A549 (cell line): Measurements from ENCODE around the gene SLC25A19. TPM values are rescaled to one million over a fixed set of nuclear protein-coding genes. Genes with fewer than 3 reads are reported as not detected.

Experiments
- ATAC-seq, 2 experiments: fragments of 200-7000 bp in 1 of 2; fragments of >200 bp in 1 of 2; cut with Nextera tagmentation in 1 of 2; cut with Tn5 transposase in 1 of 2; 3 replicates each; pipeline versions ENCODE4 v1.8.0 to v1.9.1; 2018 to 2020; ENCODE audit warnings: mild to moderate bottlenecking in 1 of 2, moderate library complexity in 1 of 2
- CTCF ChIA-PET: fragments of 300-600 bp; sonication (Branson Sonifier 250); formaldehyde crosslinking; extraction: SDS; loops from one replicate; lab custom pipeline; 2021; ENCODE audit warnings: antibody characterized with exemption, inconsistent platforms; lab: Yijun Ruan, JAX
- POLR2A ChIA-PET: fragments of 350-600 bp; formaldehyde crosslinking; extraction: SDS; loops from one replicate; lab custom pipeline; 2021; ENCODE audit warnings: antibody characterized with exemption, inconsistent platforms; lab: Yijun Ruan, JAX
- DNase-seq, 2 experiments: peaks; one replicate each; pipeline versions ENCODE4 v3.0.0 to v3.0.0-alpha.2; 2011 to 2016; ENCODE audit warnings: low read depth in 1 of 2, low spot score in 1 of 2
- FAIRE-seq: peaks from 2 replicates; lab custom pipeline; 2011; peaks lifted over from hg19 to GRCh38; lab: Jason Lieb, UNC
- H3K27ac ChIP-seq, 2 experiments: fragments of >200 bp; sonication (Bioruptor Twin); formaldehyde crosslinking; 3 replicates each; pipeline ENCODE4 v1.5.1; 2016 to 2017
- H3K4me1 ChIP-seq: fragments of >200 bp; sonication (Bioruptor Twin); formaldehyde crosslinking; 3 replicates; pipeline ENCODE4 v1.6.1; 2016
- H3K4me2 ChIP-seq: fragments of >200 bp; sonication (Bioruptor Twin); formaldehyde crosslinking; 3 replicates; pipeline ENCODE4 v1.6.1; 2016
- H3K4me3 ChIP-seq: fragments of >200 bp; sonication (Bioruptor Twin); formaldehyde crosslinking; 3 replicates; pipeline ENCODE4 v1.5.1; 2016
- H3K9me3 ChIP-seq: fragments of >200 bp; sonication (Bioruptor Twin); formaldehyde crosslinking; 3 replicates; pipeline ENCODE4 v1.6.1; 2016
- BHLHE40 ChIP-seq: IDR thresholded peaks from 2 replicates; pipeline ENCODE4 v1.6.1; 2012; ENCODE audit warnings: low read depth, low read length, inconsistent platforms
- CBX8 ChIP-seq: fragments of 200-600 bp; sonication (generic); IDR thresholded peaks from 2 replicates; pipeline ENCODE4 v1.6.1; 2016
- CEBPB ChIP-seq, 2 experiments: fragments of >200 bp in 1 of 2; sonication (Bioruptor Twin) in 1 of 2; formaldehyde crosslinking in 1 of 2; IDR thresholded peaks; 2 replicates each; pipeline ENCODE4 v1.6.1; 2012 to 2016
- FOXS1 ChIP-seq: fragments of 250-450 bp; sonication (Bioruptor Pico); IDR thresholded peaks from 2 replicates; pipeline ENCODE4 v1.5.0; 2020; ENCODE audit warnings: mild to moderate bottlenecking, moderate library complexity
- HDAC2 ChIP-seq: fragments of 200-600 bp; sonication (generic); IDR thresholded peaks from 2 replicates; pipeline ENCODE4 v1.6.1; 2016
- HEYL ChIP-seq: fragments of 250-450 bp; sonication (Bioruptor Pico); IDR thresholded peaks from 2 replicates; pipeline ENCODE4 v1.8.0; 2021; ENCODE audit warnings: mild to moderate bottlenecking, moderate library complexity
- HOXB13 ChIP-seq: fragments of 250-450 bp; sonication (Bioruptor Pico); IDR thresholded peaks from 2 replicates; pipeline ENCODE4 v1.5.0; 2020; ENCODE audit warnings: low read depth, mild to moderate bottlenecking, moderate library complexity
- KDM1A ChIP-seq: fragments of 200-600 bp; sonication (generic); IDR thresholded peaks from 2 replicates; pipeline ENCODE4 v1.6.1; 2016; ENCODE audit warnings: low read depth, mild to moderate bottlenecking
- MAFK ChIP-seq: fragments of 450-650 bp; IDR thresholded peaks from 2 replicates; pipeline ENCODE4 v1.6.1; 2014; ENCODE audit not compliant: partially characterized antibody
- NPAS2 ChIP-seq: fragments of 250-450 bp; sonication (Bioruptor Pico); IDR thresholded peaks from 2 replicates; pipeline ENCODE4 v1.8.0; 2022; ENCODE audit warnings: mild to moderate bottlenecking, moderate library complexity, borderline replicate concordance
- NR3C1 ChIP-seq: fragments of >200 bp; sonication (Bioruptor Twin); formaldehyde crosslinking; IDR thresholded peaks from 3 replicates; pipeline ENCODE4 v1.6.1; 2017
- POLR2A ChIP-seq: IDR thresholded peaks from 2 replicates; pipeline ENCODE4 v1.6.1; 2012; ENCODE audit warnings: mild to moderate bottlenecking, low read length
- POLR2AphosphoS2 ChIP-seq: conservative IDR thresholded peaks from 2 replicates; pipeline ENCODE4 v1.6.1; 2012; ENCODE audit warnings: low read length, improper control_type of control experiment, inconsistent platforms
- RCOR1 ChIP-seq: fragments of 150-350 bp; IDR thresholded peaks from 2 replicates; pipeline ENCODE4 v1.6.1; 2014; ENCODE audit warnings: antibody characterized with exemption, low read length, low read depth
- SMC3 ChIP-seq: fragments of >200 bp; sonication (Bioruptor Twin); formaldehyde crosslinking; IDR thresholded peaks from 3 replicates; pipeline ENCODE4 v1.6.1; 2018; ENCODE audit warnings: inconsistent platforms
- TFCP2L1 ChIP-seq: fragments of 250-450 bp; sonication (Bioruptor Pico); IDR thresholded peaks from 2 replicates; pipeline ENCODE4 v1.5.0; 2021; ENCODE audit warnings: mild to moderate bottlenecking
- TP53 ChIP-seq: fragments of 250-450 bp; sonication (Bioruptor Pico); IDR thresholded peaks from 2 replicates; pipeline ENCODE4 v1.5.0; 2021; ENCODE audit warnings: mild to moderate bottlenecking, moderate library complexity
- ZC3H11A ChIP-seq: fragments of 450-650 bp; IDR thresholded peaks from 2 replicates; pipeline ENCODE4 v1.6.1; 2014; ENCODE audit warnings: antibody characterized with exemption, mild to moderate bottlenecking
- ZNF302 ChIP-seq: fragments of 250-450 bp; sonication (Bioruptor Pico); IDR thresholded peaks from 2 replicates; pipeline ENCODE4 v1.9.0; 2021; ENCODE audit warnings: inconsistent platforms, mild to moderate bottlenecking, moderate library complexity
- ZSCAN20 ChIP-seq: fragments of 250-450 bp; sonication (Bioruptor Pico); IDR thresholded peaks from 2 replicates; pipeline ENCODE4 v1.8.0; 2022; ENCODE audit warnings: mild to moderate bottlenecking, moderate library complexity
- WGBS: methylation state at CpG from one replicate; pipeline ENCODE4 v1.1.6; 2017; ENCODE audit errors: missing lambda C conversion rate; 5-methylcytosine and 5-hydroxymethylcytosine counted together
- polyA plus RNA-seq, 4 experiments: library from polyadenylated mRNA; depleted of rRNA in 3 of 4; stranded (reverse); fragments of >200 nt; fragmentation: RNase III in 1 of 4; extraction: RNeasy Plus Mini Kit Qiagen cat#74134 plus additional on column Dnase treatment in 1 of 4; gene quantifications; 2 replicates in 3 of 4; 3 replicates in 1 of 4; pipeline ENCODE4 v1.2.3, GENCODE V29; 2011 to 2017
- TF ChIP-seq, protein P1 (sequence below): fragments of >200 bp; sonication (Bioruptor Twin); formaldehyde crosslinking; IDR thresholded peaks from 3 replicates; pipeline ENCODE4 v1.6.1; 2016
- TF ChIP-seq, protein P2 (sequence below): fragments of 250-450 bp; sonication (Bioruptor Pico); IDR thresholded peaks from 2 replicates; pipeline ENCODE4 v1.5.0; 2021; ENCODE audit warnings: mild to moderate bottlenecking, moderate library complexity, borderline replicate concordance
- TF ChIP-seq, protein P3 (sequence below): fragments of 250-450 bp; sonication (Bioruptor Pico); IDR thresholded peaks from 2 replicates; pipeline ENCODE4 v1.5.0; 2020; ENCODE audit warnings: low read depth, mild to moderate bottlenecking, moderate library complexity
- TF ChIP-seq, protein P4 (sequence below): fragments of 150-350 bp; IDR thresholded peaks from 2 replicates; pipeline ENCODE4 v1.6.1; 2014; ENCODE audit warnings: low read depth, mild to moderate bottlenecking, low read length
- TF ChIP-seq, protein P5 (sequence below): fragments of >200 bp; sonication (Bioruptor Twin); formaldehyde crosslinking; IDR thresholded peaks from 3 replicates; pipeline ENCODE4 v1.5.1; 2016

The SLC25A19 gene
- polyA plus RNA-seq, 2 of the 4 experiments (the other 2 are of a cell fraction): 14.9 to 15.3 TPM

DNA sequence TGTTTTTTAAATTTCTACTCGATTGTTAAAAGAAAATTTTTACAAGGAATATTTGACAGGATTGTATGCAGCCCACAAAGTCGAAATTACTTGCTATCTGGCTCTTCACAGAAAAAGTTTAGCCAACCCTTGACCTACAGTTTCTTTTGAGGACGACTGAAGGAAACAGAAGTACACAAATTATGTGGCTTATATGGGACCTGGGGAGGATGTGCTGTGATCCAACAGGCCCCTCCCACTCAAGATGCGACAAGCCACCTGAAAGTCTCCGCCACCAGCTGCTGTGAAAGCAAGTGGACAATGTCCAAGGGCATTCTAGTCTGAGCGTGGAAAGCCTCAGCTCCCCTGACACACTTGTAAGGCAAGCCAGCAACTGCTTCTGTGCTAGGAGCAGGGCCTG lies 42.4 kb upstream of the SLC25A19 start (continued):
- TF ChIP-seq, protein P1, sequence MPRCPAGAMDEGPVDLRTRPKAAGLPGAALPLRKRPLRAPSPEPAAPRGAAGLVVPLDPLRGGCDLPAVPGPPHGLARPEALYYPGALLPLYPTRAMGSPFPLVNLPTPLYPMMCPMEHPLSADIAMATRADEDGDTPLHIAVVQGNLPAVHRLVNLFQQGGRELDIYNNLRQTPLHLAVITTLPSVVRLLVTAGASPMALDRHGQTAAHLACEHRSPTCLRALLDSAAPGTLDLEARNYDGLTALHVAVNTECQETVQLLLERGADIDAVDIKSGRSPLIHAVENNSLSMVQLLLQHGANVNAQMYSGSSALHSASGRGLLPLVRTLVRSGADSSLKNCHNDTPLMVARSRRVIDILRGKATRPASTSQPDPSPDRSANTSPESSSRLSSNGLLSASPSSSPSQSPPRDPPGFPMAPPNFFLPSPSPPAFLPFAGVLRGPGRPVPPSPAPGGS: no peak
- TF ChIP-seq NR3C1 (no peak), ZSCAN20 (CRISPR knock-in tag) (no peak), RCOR1 (no peak), KDM1A (no peak), MAFK (no peak)
- TF ChIP-seq, protein P2, sequence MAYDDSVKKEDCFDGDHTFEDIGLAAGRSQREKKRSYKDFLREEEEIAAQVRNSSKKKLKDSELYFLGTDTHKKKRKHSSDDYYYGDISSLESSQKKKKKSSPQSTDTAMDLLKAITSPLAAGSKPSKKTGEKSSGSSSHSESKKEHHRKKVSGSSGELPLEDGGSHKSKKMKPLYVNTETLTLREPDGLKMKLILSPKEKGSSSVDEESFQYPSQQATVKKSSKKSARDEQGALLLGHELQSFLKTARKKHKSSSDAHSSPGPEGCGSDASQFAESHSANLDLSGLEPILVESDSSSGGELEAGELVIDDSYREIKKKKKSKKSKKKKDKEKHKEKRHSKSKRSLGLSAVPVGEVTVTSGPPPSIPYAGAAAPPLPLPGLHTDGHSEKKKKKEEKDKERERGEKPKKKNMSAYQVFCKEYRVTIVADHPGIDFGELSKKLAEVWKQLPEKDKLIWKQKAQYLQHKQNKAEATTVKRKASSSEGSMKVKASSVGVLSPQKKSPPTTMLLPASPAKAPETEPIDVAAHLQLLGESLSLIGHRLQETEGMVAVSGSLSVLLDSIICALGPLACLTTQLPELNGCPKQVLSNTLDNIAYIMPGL (CRISPR knock-in tag): no peak
- TF ChIP-seq, protein P3, sequence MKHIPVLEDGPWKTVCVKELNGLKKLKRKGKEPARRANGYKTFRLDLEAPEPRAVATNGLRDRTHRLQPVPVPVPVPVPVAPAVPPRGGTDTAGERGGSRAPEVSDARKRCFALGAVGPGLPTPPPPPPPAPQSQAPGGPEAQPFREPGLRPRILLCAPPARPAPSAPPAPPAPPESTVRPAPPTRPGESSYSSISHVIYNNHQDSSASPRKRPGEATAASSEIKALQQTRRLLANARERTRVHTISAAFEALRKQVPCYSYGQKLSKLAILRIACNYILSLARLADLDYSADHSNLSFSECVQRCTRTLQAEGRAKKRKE (CRISPR knock-in tag): no peak

DNA sequence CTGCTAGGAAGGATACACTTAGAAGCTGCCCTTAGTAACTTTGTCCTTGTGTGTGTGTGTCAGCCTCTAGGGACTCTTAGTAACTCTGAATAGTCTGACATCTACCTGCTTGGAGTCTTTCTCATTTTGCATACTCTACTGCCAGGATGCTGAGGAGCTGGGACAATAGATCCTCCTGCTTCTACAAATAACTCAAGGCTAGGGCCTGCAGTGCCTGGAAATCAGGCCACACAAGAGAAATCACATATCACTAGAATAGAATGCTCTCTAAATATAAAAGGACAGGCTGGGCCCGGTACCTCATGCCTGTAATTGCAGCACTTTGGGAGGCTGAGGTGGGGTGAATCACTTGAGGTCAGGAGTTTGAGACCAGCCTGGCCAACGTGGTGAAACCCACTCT lies 38.5 kb upstream of the SLC25A19 start:
- 90% methylated on average over 2 of the region's 2 CpGs for WGBS
- TF ChIP-seq ZC3H11A (no peak), TP53 (CRISPR knock-in tag) (no peak), BHLHE40 (no peak), TFCP2L1 (CRISPR knock-in tag) (no peak), ZNF302 (no peak), NPAS2 (CRISPR knock-in tag) (no peak), POLR2A (no peak), FOXS1 (CRISPR knock-in tag) (no peak), HOXB13 (CRISPR knock-in tag) (no peak), HEYL (CRISPR knock-in tag) (no peak), SMC3 (no peak), RCOR1 (no peak), CEBPB (IDR thresholded peaks at IDR 0.05) (no peak), CBX8 (no peak), HDAC2 (no peak), POLR2AphosphoS2 (no peak)
- TF ChIP-seq, protein P4, sequence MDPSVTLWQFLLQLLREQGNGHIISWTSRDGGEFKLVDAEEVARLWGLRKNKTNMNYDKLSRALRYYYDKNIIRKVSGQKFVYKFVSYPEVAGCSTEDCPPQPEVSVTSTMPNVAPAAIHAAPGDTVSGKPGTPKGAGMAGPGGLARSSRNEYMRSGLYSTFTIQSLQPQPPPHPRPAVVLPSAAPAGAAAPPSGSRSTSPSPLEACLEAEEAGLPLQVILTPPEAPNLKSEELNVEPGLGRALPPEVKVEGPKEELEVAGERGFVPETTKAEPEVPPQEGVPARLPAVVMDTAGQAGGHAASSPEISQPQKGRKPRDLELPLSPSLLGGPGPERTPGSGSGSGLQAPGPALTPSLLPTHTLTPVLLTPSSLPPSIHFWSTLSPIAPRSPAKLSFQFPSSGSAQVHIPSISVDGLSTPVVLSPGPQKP: no peak
- TF ChIP-seq, protein P1: no peak
- TF ChIP-seq, protein P5, sequence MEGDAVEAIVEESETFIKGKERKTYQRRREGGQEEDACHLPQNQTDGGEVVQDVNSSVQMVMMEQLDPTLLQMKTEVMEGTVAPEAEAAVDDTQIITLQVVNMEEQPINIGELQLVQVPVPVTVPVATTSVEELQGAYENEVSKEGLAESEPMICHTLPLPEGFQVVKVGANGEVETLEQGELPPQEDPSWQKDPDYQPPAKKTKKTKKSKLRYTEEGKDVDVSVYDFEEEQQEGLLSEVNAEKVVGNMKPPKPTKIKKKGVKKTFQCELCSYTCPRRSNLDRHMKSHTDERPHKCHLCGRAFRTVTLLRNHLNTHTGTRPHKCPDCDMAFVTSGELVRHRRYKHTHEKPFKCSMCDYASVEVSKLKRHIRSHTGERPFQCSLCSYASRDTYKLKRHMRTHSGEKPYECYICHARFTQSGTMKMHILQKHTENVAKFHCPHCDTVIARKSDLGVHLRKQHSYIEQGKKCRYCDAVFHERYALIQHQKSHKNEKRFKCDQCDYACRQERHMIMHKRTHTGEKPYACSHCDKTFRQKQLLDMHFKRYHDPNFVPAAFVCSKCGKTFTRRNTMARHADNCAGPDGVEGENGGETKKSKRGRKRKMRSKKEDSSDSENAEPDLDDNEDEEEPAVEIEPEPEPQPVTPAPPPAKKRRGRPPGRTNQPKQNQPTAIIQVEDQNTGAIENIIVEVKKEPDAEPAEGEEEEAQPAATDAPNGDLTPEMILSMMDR: no peak
- TF ChIP-seq, protein P3 (CRISPR knock-in tag): no peak
- Histone ChIP-seq H3K4me2 (no peak overlapping the region), H3K9me3 (no peaks in the 10 kb centered on the region), H3K4me3 (no peak overlapping the region), H3K4me1 (no peaks in the 10 kb centered on the region), H3K27ac (no peak overlapping the region)
- CTCF ChIA-PET: interaction anchor here (0.9 to 17.1 kb wide), 5 partner anchors 9 to 82 kb away, joined by 3 to 272 read pairs (median 4); partner anchors contain the start of gene GRB2
- no peak for ATAC-seq
- no peak for FAIRE-seq
- POLR2A ChIA-PET: no interaction called here
- DNase-seq: no peak
